Measurements from ENCODE around the gene MRPL2. TPM values are rescaled to one million over a fixed set of nuclear protein-coding genes. Genes with fewer than 3 reads are reported as not detected.

Gene MRPL2
- total and polyA plus RNA-seq, 2 of the 8 experiments (the other 6 are each of a cell fraction or from before 2014, with no cell fraction given): 58.7 to 99.9 TPM

DNA sequence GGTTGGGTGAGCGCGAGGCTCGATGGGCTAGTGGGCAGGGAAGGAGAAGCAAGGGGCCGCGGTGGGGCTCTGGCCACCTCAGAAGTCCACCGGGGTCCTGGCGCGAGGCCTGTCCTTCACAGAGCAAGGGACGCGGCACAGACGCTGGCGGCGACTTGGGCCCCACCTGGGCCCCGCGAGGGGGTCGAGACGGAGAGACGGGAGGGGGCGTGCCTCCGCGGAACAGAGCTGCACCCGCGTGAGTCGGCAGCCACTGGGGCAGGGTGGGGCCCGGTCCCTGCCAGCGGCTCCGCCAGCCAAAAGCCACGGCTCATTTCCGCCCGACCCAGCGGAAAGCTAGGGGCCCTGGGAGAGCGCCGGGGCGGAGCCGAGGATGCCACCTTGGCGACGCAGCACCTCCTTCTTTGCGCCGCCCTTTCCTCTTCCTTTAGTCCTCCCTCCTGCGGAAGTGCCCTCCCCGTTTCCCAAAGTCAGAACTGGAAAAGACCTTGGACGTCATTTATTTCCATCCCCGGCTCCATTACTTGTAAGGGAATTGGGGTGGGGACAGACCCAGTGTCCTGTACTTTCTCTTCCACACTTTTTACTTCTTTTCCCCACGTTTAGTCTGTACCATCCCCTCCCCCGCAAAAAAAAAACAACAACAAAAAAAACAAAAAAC, 5.6 kb downstream of the MRPL2 start, which contains the start of gene CUL7:
CUL7 (minus strand) TSS at position 307 of the 661 bp plus-strand sequence. CDS start 1,063 bp downstream, outside the sequence.
- CTCF ChIA-PET (ENCODE audit: partially characterized antibody): interaction anchor here (0.6 to 3.0 kb wide), 7 partner anchors 12 to 496 kb away, joined by 3 to 18 read pairs (median 3); no protein-coding TSS in a partner anchor
- peak within 1 kb of the TSS; percentile 96 for H3K18ac ChIP-seq (ENCODE audit: extremely low read depth, low read length)
- no peaks in the 10 kb centered on the region for H3K27me3 ChIP-seq (replicated peaks in 1 of 4; ENCODE audit: control insufficient read depth in 3 of 4, extremely low read depth in 1 of 4, insufficient read depth in 3 of 4, low read length in 3 of 4)
- peak within 1 kb of the TSS; percentile 92 for H2BK5ac ChIP-seq (ENCODE audit: low read depth, low read length)
- H2BK12ac ChIP-seq (ENCODE audit: low read depth, low read length): peak within 1 kb of the TSS; percentile 46; the same call in 1 of the 2 replicates
- FAIRE-seq (no peak), DNase-seq (ENCODE audit: low read depth in 1 of 2, low spot score in 2 of 2) (peak; percentile 73 to 88)
- H3K4me2 ChIP-seq (ENCODE audit: insufficient read depth in 1 of 2, low read depth in 2 of 2, low read length in 2 of 2): peak within 1 kb of the TSS; percentile 83 to 97
- peak within 1 kb of the TSS; percentile 90 for H4K8ac ChIP-seq (ENCODE audit: extremely low read depth, insufficient read depth, low read length)
- no peak within 1 kb of the TSS for H3K23ac ChIP-seq (ENCODE audit: insufficient read length)
- peaks cover 14% of the 10 kb centered on the region for H3K79me1 ChIP-seq (ENCODE audit: low read depth, low read length)
- peak within 1 kb of the TSS; percentile 58 for H4K91ac ChIP-seq (replicated peaks; ENCODE audit: insufficient read length, low read length)
- peak within 1 kb of the TSS; percentile 87 for H3K27ac ChIP-seq (ENCODE audit: low read depth, low read length)
- no peak within 1 kb of the TSS for H2BK15ac ChIP-seq (ENCODE audit: low read length)
- no peak within 1 kb of the TSS for H2BK120ac ChIP-seq (replicated peaks; ENCODE audit: low read depth, low read length)
- peak within 1 kb of the TSS; percentile 80 to 88 (median 82) for H3K9ac ChIP-seq (replicated peaks in 1 of 4; ENCODE audit: extremely low read depth in 1 of 4, low read depth in 3 of 4, low read length in 3 of 4)
- H3K79me2 ChIP-seq (ENCODE audit: control insufficient read depth in 1 of 2, insufficient read depth in 2 of 2, low read length in 2 of 2): peaks cover 4 to 12% of the 10 kb centered on the region in 2 experiments; a peak in 3 of 4 replicates
- H3K23me2 ChIP-seq (ENCODE audit: low read depth, low read length): peaks cover 10% of the 10 kb centered on the region
- H4K20me1 ChIP-seq (replicated peaks in 1 of 2; ENCODE audit: control insufficient read depth in 1 of 2, insufficient read depth in 2 of 2, low read length in 2 of 2): no peaks in the 10 kb centered on the region
- H3K4me1 ChIP-seq (replicated peaks in 1 of 4; ENCODE audit: control insufficient read depth in 3 of 4, insufficient read depth in 4 of 4, low read length in 3 of 4): peaks cover 4 to 15% (median 7%) of the 10 kb centered on the region in 4 experiments; a peak in 6 of 7 replicates
- H3K4ac ChIP-seq (replicated peaks; ENCODE audit: insufficient read length, low read depth, low read length): peak within 1 kb of the TSS; percentile 85
- H3K36me3 ChIP-seq (ENCODE audit: control insufficient read depth in 2 of 4, insufficient read depth in 4 of 4, low read length in 3 of 4): peaks cover 5 to 27% (median 20%) of the 10 kb centered on the region in 4 experiments; a peak in 7 of 8 replicates
- peak within 1 kb of the TSS; percentile 87 for H4K5ac ChIP-seq (ENCODE audit: insufficient read length, low read depth, low read length)
- 3 to 100% methylated on average over 1 to 37 of the region's 45 CpGs for WGBS, 2 experiments (ENCODE audit: extremely low coverage in 1 of 2, insufficient coverage in 1 of 2, insufficient read length in 1 of 2, insufficient replicate concordance in 2 of 2, low coverage in 1 of 2, low lambda C conversion rate in 2 of 2, missing lambda C conversion rate in 1 of 2)
- no peak within 1 kb of the TSS for H2AK5ac ChIP-seq (ENCODE audit: low read depth, low read length)
- POLR2A ChIA-PET (ENCODE audit: partially characterized antibody): interaction anchor here (0.6 to 29.7 kb wide), 24 partner anchors 8 to 1192 kb away, joined by 3 to 584 read pairs (median 5); partner anchors contain the start of genes CNPY3, CRIP3, KLHDC3 and MEA1
- peak within 1 kb of the TSS; percentile 43 for H3K56ac ChIP-seq (replicated peaks; ENCODE audit: insufficient read length, low read depth, low read length)
- no peak within 1 kb of the TSS for H3K14ac ChIP-seq (ENCODE audit: insufficient read length)
- H3K9me3 ChIP-seq (ENCODE audit: insufficient read depth in 2 of 2, low read depth in 1 of 2, low read length in 1 of 2): no peaks in the 10 kb centered on the region
- H3K4me3 ChIP-seq (ENCODE audit: extremely low read depth in 1 of 4, insufficient read depth in 2 of 4, low read depth in 3 of 4, low read length in 4 of 4): peak within 1 kb of the TSS; percentile 72 to 91 (median 78)
- H2BK20ac ChIP-seq (ENCODE audit: low read length): no peak within 1 kb of the TSS
- peak within 1 kb of the TSS; percentile 36; the same call in 1 of the 2 replicates for H2AFZ ChIP-seq (ENCODE audit: low read length)
- TF ChIP-seq HDAC6 (IDR thresholded peaks at IDR 0.05; ENCODE audit: low read depth, low read length) (no peak), JUND (IDR thresholded peaks at IDR 0.05; ENCODE audit: low read length) (no peak), SUZ12 (IDR thresholded peaks at IDR 0.05; ENCODE audit: low read length) (no peak), RNF2 (IDR thresholded peaks at IDR 0.05; ENCODE audit: borderline replicate concordance, low read depth, low read length, missing control alignments, poor library complexity, severe bottlenecking) (no peak), GTF2F1 (IDR thresholded peaks at IDR 0.05; ENCODE audit: borderline replicate concordance, low read depth, low read length) (no peak), KDM4A (IDR thresholded peaks at IDR 0.05; ENCODE audit: low read depth, low read length, severe bottlenecking) (peak; percentile 72), HDAC2 (IDR thresholded peaks at IDR 0.05; ENCODE audit: borderline replicate concordance in 1 of 2, low read depth in 2 of 2, low read length in 2 of 2) (no peak)
- TF ChIP-seq, protein P1, sequence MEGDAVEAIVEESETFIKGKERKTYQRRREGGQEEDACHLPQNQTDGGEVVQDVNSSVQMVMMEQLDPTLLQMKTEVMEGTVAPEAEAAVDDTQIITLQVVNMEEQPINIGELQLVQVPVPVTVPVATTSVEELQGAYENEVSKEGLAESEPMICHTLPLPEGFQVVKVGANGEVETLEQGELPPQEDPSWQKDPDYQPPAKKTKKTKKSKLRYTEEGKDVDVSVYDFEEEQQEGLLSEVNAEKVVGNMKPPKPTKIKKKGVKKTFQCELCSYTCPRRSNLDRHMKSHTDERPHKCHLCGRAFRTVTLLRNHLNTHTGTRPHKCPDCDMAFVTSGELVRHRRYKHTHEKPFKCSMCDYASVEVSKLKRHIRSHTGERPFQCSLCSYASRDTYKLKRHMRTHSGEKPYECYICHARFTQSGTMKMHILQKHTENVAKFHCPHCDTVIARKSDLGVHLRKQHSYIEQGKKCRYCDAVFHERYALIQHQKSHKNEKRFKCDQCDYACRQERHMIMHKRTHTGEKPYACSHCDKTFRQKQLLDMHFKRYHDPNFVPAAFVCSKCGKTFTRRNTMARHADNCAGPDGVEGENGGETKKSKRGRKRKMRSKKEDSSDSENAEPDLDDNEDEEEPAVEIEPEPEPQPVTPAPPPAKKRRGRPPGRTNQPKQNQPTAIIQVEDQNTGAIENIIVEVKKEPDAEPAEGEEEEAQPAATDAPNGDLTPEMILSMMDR (IDR thresholded peaks at IDR 0.05; ENCODE audit: control extremely low read depth in 1 of 3, insufficient read depth in 1 of 3, low read depth in 1 of 3, low read length in 3 of 3): no peak
